Measurements from ENCODE around the gene RICTOR. TPM values are rescaled to one million over a fixed set of nuclear protein-coding genes. Genes with fewer than 3 reads are reported as not detected.

Gene RICTOR
- total RNA-seq, 2 donors from 2014 or later, result 18.7 to 25.1 TPM

- Histone ChIP-seq H3K4me3 (no peak overlapping the region), H3K27me3 (no peaks in the 10 kb centered on the region), H3K36me3 (peaks cover 51% of the 10 kb centered on the region), H3K9me3 (peaks cover 0 to 9% of the 10 kb centered on the region in 2 donors), H3K4me1 (no peaks in the 10 kb centered on the region), H3K27ac (no peak overlapping the region)
- no peak for DNase-seq (ENCODE audit: low spot score)
- TF ChIP-seq, protein P1, sequence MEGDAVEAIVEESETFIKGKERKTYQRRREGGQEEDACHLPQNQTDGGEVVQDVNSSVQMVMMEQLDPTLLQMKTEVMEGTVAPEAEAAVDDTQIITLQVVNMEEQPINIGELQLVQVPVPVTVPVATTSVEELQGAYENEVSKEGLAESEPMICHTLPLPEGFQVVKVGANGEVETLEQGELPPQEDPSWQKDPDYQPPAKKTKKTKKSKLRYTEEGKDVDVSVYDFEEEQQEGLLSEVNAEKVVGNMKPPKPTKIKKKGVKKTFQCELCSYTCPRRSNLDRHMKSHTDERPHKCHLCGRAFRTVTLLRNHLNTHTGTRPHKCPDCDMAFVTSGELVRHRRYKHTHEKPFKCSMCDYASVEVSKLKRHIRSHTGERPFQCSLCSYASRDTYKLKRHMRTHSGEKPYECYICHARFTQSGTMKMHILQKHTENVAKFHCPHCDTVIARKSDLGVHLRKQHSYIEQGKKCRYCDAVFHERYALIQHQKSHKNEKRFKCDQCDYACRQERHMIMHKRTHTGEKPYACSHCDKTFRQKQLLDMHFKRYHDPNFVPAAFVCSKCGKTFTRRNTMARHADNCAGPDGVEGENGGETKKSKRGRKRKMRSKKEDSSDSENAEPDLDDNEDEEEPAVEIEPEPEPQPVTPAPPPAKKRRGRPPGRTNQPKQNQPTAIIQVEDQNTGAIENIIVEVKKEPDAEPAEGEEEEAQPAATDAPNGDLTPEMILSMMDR (IDR thresholded peaks at IDR 0.05), result no peak
Measured at GRCh38 chr5:38905516-38905915, 168.7 kb downstream of the RICTOR start.

GRCh38 chr5:38899936-38900335, 174.3 kb downstream of the RICTOR start:
- Histone ChIP-seq H3K4me1 (no peaks in the 10 kb centered on the region), H3K27ac (no peak overlapping the region), H3K9me3 (peaks cover 0 to 27% of the 10 kb centered on the region in 2 donors), H3K27me3 (no peaks in the 10 kb centered on the region), H3K36me3 (peaks cover 29% of the 10 kb centered on the region), H3K4me3 (no peak overlapping the region)
- no peak for DNase-seq (ENCODE audit: low spot score)
- TF ChIP-seq, protein P1 (IDR thresholded peaks at IDR 0.05), result no peak

GRCh38 chr5:38896760-38897159, 177.4 kb downstream of the RICTOR start:
- TF ChIP-seq, protein P1 (IDR thresholded peaks at IDR 0.05), result no peak
- peaks cover 0 to 23% of the 10 kb centered on the region in 2 donors for H3K9me3 ChIP-seq
- no peaks in the 10 kb centered on the region for H3K4me1 ChIP-seq
- H3K27ac ChIP-seq, result no peak overlapping the region
- no peaks in the 10 kb centered on the region for H3K27me3 ChIP-seq
- H3K36me3 ChIP-seq, result peaks cover 8% of the 10 kb centered on the region
- H3K4me3 ChIP-seq, result no peak overlapping the region
- DNase-seq (ENCODE audit: low spot score), result no peak

- Histone ChIP-seq H3K4me1 (no peaks in the 10 kb centered on the region), H3K27me3 (no peaks in the 10 kb centered on the region), H3K4me3 (no peak overlapping the region), H3K27ac (no peak overlapping the region), H3K36me3 (peaks cover 6% of the 10 kb centered on the region), H3K9me3 (peaks cover 0 to 23% of the 10 kb centered on the region in 2 donors)
- TF ChIP-seq, protein P1 (IDR thresholded peaks at IDR 0.05), result no peak
- DNase-seq (ENCODE audit: low spot score), result no peak
Measured at GRCh38 chr5:38892363-38892762, 181.8 kb downstream of the RICTOR start.

DNA sequence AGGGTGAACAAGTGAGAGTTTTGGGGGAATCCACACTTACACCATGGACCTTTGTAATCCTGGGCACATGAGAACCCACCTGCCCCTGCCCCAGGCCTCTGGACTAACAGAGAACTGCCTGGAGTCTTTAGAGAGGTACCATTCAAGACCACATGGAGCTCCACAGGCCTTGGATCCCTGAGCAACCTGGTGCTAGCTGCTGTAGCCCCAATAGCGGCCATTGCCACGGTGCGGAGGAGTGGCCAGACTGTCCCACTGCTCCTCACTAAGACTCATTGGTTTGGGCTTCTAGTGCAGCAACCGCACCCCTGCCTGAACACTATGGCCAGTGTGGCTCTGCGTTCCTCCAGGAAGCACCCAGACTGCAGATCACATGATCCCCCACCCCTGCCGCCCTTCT, 182.6 kb downstream of the RICTOR start:
- TF ChIP-seq, protein P1 (IDR thresholded peaks at IDR 0.05), result no peak
- peaks cover 7% of the 10 kb centered on the region for H3K36me3 ChIP-seq
- no peak for DNase-seq (ENCODE audit: low spot score)
- H3K27me3 ChIP-seq, result no peaks in the 10 kb centered on the region
- no peaks in the 10 kb centered on the region for H3K4me1 ChIP-seq
- H3K9me3 ChIP-seq, result peaks cover 0 to 20% of the 10 kb centered on the region in 2 donors
- H3K27ac ChIP-seq, result no peak overlapping the region
- no peak overlapping the region for H3K4me3 ChIP-seq

DNA sequence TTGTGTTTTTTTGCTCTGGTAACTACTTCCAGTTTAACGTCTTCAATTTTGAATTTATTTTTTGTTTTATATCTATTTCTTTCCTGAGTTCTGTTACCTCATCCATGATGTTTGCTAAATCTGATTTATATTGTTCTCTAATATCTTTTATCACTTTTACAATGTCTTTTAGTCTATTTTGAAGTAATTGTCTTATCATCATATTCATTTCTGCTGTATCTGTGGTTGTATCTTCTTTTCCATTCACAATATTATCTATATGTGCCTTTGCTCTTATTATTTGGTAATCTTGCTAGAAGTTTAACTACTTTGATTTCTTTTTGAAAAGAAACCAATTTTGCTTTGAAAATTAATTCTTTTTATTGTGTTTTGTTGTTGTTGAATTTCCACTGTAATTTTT, 184.8 kb downstream of the RICTOR start:
- Histone ChIP-seq H3K36me3 (peaks cover 26% of the 10 kb centered on the region), H3K4me1 (no peaks in the 10 kb centered on the region), H3K27me3 (no peaks in the 10 kb centered on the region), H3K27ac (no peak overlapping the region), H3K9me3 (no peaks in the 10 kb centered on the region), H3K4me3 (no peak overlapping the region)
- TF ChIP-seq, protein P1 (IDR thresholded peaks at IDR 0.05), result no peak
- DNase-seq (ENCODE audit: low spot score), result no peak
